HG03039 (cell line): ENCODE measurements around the gene RPAIN.

Experiments
- ATAC-seq: cut with Tn5 transposase; IDR thresholded peaks from one replicate; pipeline ENCODE4 v1.9.1; 2021; ENCODE audit warnings: mild to moderate bottlenecking, moderate library complexity; ENCODE audit not compliant: unreplicated experiment

Gene RPAIN

GRCh38 chr17:5419959-5420653 lies at the start of gene RPAIN:
RPAIN (plus strand) TSS chr17:5420182; CDS start chr17:5420211, 29 bp downstream.
- peak; percentile 44 for ATAC-seq

- ATAC-seq: no peak
Observed at GRCh38 chr17:5370411-5370810, 49.6 kb upstream of the RPAIN start.

GRCh38 chr17:5373112-5373511 lies 46.9 kb upstream of the RPAIN start:
- ATAC-seq: no peak

- ATAC-seq: no peak
Observed at GRCh38 chr17:5378566-5379207, 41.3 kb upstream of the RPAIN start.

- no peak for ATAC-seq
Observed at GRCh38 chr17:5379351-5380107, 40.5 kb upstream of the RPAIN start.

GRCh38 chr17:5380491-5381135 lies 39.4 kb upstream of the RPAIN start:
- no peak for ATAC-seq

- no peak for ATAC-seq
Observed at GRCh38 chr17:5381542-5381941, 38.4 kb upstream of the RPAIN start.

- ATAC-seq: no peak
Observed at GRCh38 chr17:5391678-5392077, 28.3 kb upstream of the RPAIN start.

GRCh38 chr17:5396612-5397011 lies 23.4 kb upstream of the RPAIN start:
- no peak for ATAC-seq

GRCh38 chr17:5399767-5400166 lies 20.2 kb upstream of the RPAIN start:
- no peak for ATAC-seq

GRCh38 chr17:5405400-5405799 lies 14.6 kb upstream of the RPAIN start:
- ATAC-seq: no peak

- no peak for ATAC-seq
Observed at GRCh38 chr17:5408186-5408585, 11.8 kb upstream of the RPAIN start.

- no peak for ATAC-seq
Observed at GRCh38 chr17:5410594-5411272, 9.2 kb upstream of the RPAIN start.

GRCh38 chr17:5413682-5414081 lies 6.3 kb upstream of the RPAIN start:
- ATAC-seq: no peak

GRCh38 chr17:5416901-5417300 lies 3.1 kb upstream of the RPAIN start:
- ATAC-seq: no peak

- ATAC-seq: peak; percentile 25
Observed at GRCh38 chr17:5418858-5419355, 1.1 kb upstream of the RPAIN start.

GRCh38 chr17:5419356-5419958 lies 525 bp upstream of the RPAIN start, which contains the start of gene NUP88:
NUP88 (minus strand) TSS chr17:5419662; CDS start chr17:5419650, 12 bp downstream.
- ATAC-seq: peak; percentile 84

GRCh38 chr17:5422505-5422904 lies 2.5 kb downstream of the RPAIN start:
- ATAC-seq: no peak

GRCh38 chr17:5424909-5425308 lies 4.9 kb downstream of the RPAIN start:
- no peak for ATAC-seq

GRCh38 chr17:5425826-5426225 lies 5.8 kb downstream of the RPAIN start:
- ATAC-seq: no peak
